GM23338 (cell line): ENCODE measurements around the gene ZNF335. TPM values are rescaled to one million over a fixed set of nuclear protein-coding genes. Genes with fewer than 3 reads are reported as not detected.

Source experiments
- ATAC-seq: fragments of 200-7000 bp; cut with Tn5 transposase; 3 replicates; pipeline ENCODE4 v1.9.1; 2020
- DNase-seq: peaks from one replicate; pipeline ENCODE4 v3.0.0-alpha.2; 2015; ENCODE audit warnings: low spot score
- H2AFZ ChIP-seq: fragments of 200-600 bp; sonication (generic); 2 replicates; pipeline ENCODE4 v1.8.0; 2016; ENCODE audit warnings: antibody characterized with exemption, mild to moderate bottlenecking, moderate library complexity
- H3F3A ChIP-seq: fragments of 200-600 bp; sonication (generic); replicated peaks from 2 replicates; pipeline ENCODE4 v1.8.0; 2017; ENCODE audit warnings: antibody characterized with exemption, mixed run types, low read depth
- H3K27ac ChIP-seq: fragments of 200-600 bp; sonication (generic); 2 replicates; pipeline ENCODE4 v1.6.1; 2016; ENCODE audit warnings: low read depth
- H3K27me3 ChIP-seq: fragments of 200-600 bp; sonication (generic); 2 replicates; pipeline ENCODE4 v1.8.0; 2016; ENCODE audit warnings: mild to moderate bottlenecking, mixed run types, moderate library complexity; ENCODE audit not compliant: insufficient read depth
- H3K36me3 ChIP-seq: fragments of 200-600 bp; sonication (generic); 2 replicates; pipeline ENCODE4 v1.8.0; 2016; ENCODE audit warnings: mild to moderate bottlenecking; ENCODE audit not compliant: insufficient read depth
- H3K4me1 ChIP-seq: fragments of 200-600 bp; sonication (generic); 2 replicates; pipeline ENCODE4 v1.8.0; 2016; ENCODE audit warnings: mild to moderate bottlenecking, moderate library complexity; ENCODE audit not compliant: insufficient read depth
- H3K4me2 ChIP-seq: fragments of 200-600 bp; sonication (generic); 2 replicates; pipeline ENCODE4 v1.7.1; 2017; ENCODE audit warnings: mixed run types
- H3K4me3 ChIP-seq: fragments of 200-600 bp; sonication (generic); 2 replicates; pipeline ENCODE4 v1.6.1; 2016; ENCODE audit warnings: mixed run types
- H3K79me2 ChIP-seq: fragments of 200-600 bp; sonication (generic); replicated peaks from 2 replicates; pipeline ENCODE4 v1.8.0; 2017; ENCODE audit warnings: mild to moderate bottlenecking; ENCODE audit not compliant: insufficient read depth
- H3K9me2 ChIP-seq: fragments of 200-600 bp; sonication (generic); 2 replicates; pipeline ENCODE4 v1.8.0; 2017; ENCODE audit not compliant: insufficient read depth
- H4K20me1 ChIP-seq: fragments of 200-600 bp; sonication (generic); replicated peaks from 2 replicates; pipeline ENCODE4 v1.8.0; 2017; ENCODE audit warnings: mild to moderate bottlenecking; ENCODE audit not compliant: insufficient read depth
- H3K27ac Mint-ChIP-seq: 2 replicates; pipeline ENCODE4 v1.8.0; 2020; ENCODE audit warnings: inconsistent platforms, mild to moderate bottlenecking, moderate library complexity, mixed read lengths
- H3K27me3 Mint-ChIP-seq: 3 replicates; pipeline ENCODE4 v1.8.0; 2022; ENCODE audit warnings: low read depth, mild to moderate bottlenecking, moderate library complexity, mixed read lengths, inconsistent platforms; ENCODE audit not compliant: insufficient read depth, poor library complexity
- H3K36me3 Mint-ChIP-seq: 3 replicates; pipeline ENCODE4 v1.8.0; 2021; ENCODE audit warnings: low read depth, mild to moderate bottlenecking, inconsistent platforms, moderate library complexity, mixed read lengths
- H3K4me1 Mint-ChIP-seq: 3 replicates; pipeline ENCODE4 v1.8.0; 2020; ENCODE audit warnings: mild to moderate bottlenecking, inconsistent platforms, mixed read lengths
- H3K4me3 Mint-ChIP-seq: 3 replicates; pipeline ENCODE4 v1.8.0; 2021; ENCODE audit warnings: moderate library complexity, mild to moderate bottlenecking, inconsistent platforms, mixed read lengths
- H3K9me3 Mint-ChIP-seq: 3 replicates; pipeline ENCODE4 v1.8.0; 2020; ENCODE audit warnings: moderate library complexity, mild to moderate bottlenecking, inconsistent platforms, mixed read lengths
- CREB1 ChIP-seq: fragments of 250-450 bp; sonication (Bioruptor Pico); IDR thresholded peaks from 2 replicates; pipeline ENCODE4 v1.5.0; 2020; ENCODE audit warnings: low read depth, mild to moderate bottlenecking, moderate library complexity
- EZH2phosphoT487 ChIP-seq: fragments of 200-600 bp; sonication (generic); IDR thresholded peaks from one replicate; pipeline ENCODE4 v1.8.1; 2018; ENCODE audit warnings: antibody characterized with exemption; ENCODE audit not compliant: unreplicated experiment
- NANOG ChIP-seq: IDR thresholded peaks from 2 replicates; pipeline ENCODE4 v1.6.1; 2016; ENCODE audit warnings: antibody characterized with exemption, borderline replicate concordance
- ZNF114 ChIP-seq: fragments of 250-450 bp; sonication (Bioruptor Pico); IDR thresholded peaks from 2 replicates; pipeline ENCODE4 v1.5.0; 2020; ENCODE audit warnings: mild to moderate bottlenecking, moderate library complexity
- ZNF331 ChIP-seq: fragments of 250-450 bp; sonication (Bioruptor Pico); IDR thresholded peaks from 2 replicates; pipeline ENCODE4 v1.5.0; 2020; ENCODE audit warnings: low read depth, mild to moderate bottlenecking, moderate library complexity
- polyA plus RNA-seq: library from polyadenylated mRNA; unstranded; fragments of >200 nt; fragmentation: Nextera tagmentation; extraction: Ambion mirVana; gene quantifications from 2 replicates; pipeline ENCODE4 v1.2.1, GENCODE V29; 2016
- total RNA-seq: library from RNA; depleted of rRNA; stranded (reverse); fragments of >200 nt; shearing (Covaris generic); gene quantifications from 2 replicates; pipeline ENCODE4 v1.2.3, GENCODE V29; 2014
- TF ChIP-seq, protein P1 (sequence below): IDR thresholded peaks from one replicate; pipeline ENCODE4 v1.6.1; 2018; ENCODE audit warnings: antibody characterized with exemption; ENCODE audit not compliant: unreplicated experiment
- TF ChIP-seq, protein P2 (sequence below): fragments of 250-450 bp; sonication (Bioruptor Pico); IDR thresholded peaks from 2 replicates; pipeline ENCODE4 v1.5.0; 2020; ENCODE audit warnings: mild to moderate bottlenecking, moderate library complexity
- TF ChIP-seq, protein P3 (sequence below), 2 experiments: fragments of 200-600 bp in 1 of 2; sonication (generic) in 1 of 2; conservative IDR thresholded peaks; 2 replicates each; pipeline versions ENCODE4 v1.5.1 to v1.6.1; 2016 to 2017; ENCODE audit warnings: antibody characterized with exemption in 2 of 2, low read depth in 2 of 2, mild to moderate bottlenecking in 2 of 2, moderate library complexity in 1 of 2

Gene ZNF335
- total and polyA plus RNA-seq, 2 experiments from 2014 or later = 7.4 to 24.2 TPM

DNA sequence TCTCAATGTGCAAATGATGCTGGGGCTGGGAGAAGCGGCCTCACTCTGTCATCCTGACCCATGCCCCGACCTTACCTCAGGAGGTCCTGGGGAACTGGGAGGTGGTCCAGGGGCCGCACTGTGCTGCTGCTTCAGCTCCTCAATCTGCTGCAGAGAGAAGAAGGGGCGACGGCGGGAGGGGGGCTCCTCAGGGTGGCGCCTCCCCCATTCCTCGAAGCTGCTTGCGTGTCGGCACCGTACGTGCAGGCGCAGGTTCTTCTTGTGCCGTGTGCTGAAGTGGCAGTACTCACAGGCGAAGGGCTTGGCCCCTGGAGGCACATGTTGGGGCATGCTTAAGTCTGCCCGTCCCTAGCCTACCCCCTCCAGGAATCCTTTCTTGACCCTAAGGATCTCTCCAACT lies 12.9 kb downstream of the ZNF335 start:
- Mint-ChIP-seq H3K27me3 (peaks cover 9% of the 10 kb centered on the region), H3K36me3 (peaks cover 36% of the 10 kb centered on the region), H3K4me3 (no peak overlapping the region), H3K27ac (no peak overlapping the region), H3K9me3 (no peaks in the 10 kb centered on the region), H3K4me1 (0 out of 3 replicates have a peak, but pooled peaks cover 2% of the 10 kb centered on the region)
- Histone ChIP-seq H3K4me1 (no peaks in the 10 kb centered on the region), H3K27ac (no peak overlapping the region), H3K36me3 (no peaks in the 10 kb centered on the region; the same call in 1 of the 2 replicates), H3K4me3 (no peak overlapping the region), H3K27me3 (no peaks in the 10 kb centered on the region), H3F3A (no peaks in the 10 kb centered on the region), H2AFZ (no peak overlapping the region), H3K79me2 (no peaks in the 10 kb centered on the region), H3K4me2 (no peak overlapping the region), H3K9me2 (no peaks in the 10 kb centered on the region), H4K20me1 (no peaks in the 10 kb centered on the region)
- ATAC-seq (no peak), DNase-seq (no peak)
- TF ChIP-seq ZNF114 (CRISPR knock-in tag) (no peak), NANOG (no peak), ZNF331 (no peak), EZH2phosphoT487 (no peak), CREB1 (CRISPR knock-in tag) (no peak)
- TF ChIP-seq, protein P1, sequence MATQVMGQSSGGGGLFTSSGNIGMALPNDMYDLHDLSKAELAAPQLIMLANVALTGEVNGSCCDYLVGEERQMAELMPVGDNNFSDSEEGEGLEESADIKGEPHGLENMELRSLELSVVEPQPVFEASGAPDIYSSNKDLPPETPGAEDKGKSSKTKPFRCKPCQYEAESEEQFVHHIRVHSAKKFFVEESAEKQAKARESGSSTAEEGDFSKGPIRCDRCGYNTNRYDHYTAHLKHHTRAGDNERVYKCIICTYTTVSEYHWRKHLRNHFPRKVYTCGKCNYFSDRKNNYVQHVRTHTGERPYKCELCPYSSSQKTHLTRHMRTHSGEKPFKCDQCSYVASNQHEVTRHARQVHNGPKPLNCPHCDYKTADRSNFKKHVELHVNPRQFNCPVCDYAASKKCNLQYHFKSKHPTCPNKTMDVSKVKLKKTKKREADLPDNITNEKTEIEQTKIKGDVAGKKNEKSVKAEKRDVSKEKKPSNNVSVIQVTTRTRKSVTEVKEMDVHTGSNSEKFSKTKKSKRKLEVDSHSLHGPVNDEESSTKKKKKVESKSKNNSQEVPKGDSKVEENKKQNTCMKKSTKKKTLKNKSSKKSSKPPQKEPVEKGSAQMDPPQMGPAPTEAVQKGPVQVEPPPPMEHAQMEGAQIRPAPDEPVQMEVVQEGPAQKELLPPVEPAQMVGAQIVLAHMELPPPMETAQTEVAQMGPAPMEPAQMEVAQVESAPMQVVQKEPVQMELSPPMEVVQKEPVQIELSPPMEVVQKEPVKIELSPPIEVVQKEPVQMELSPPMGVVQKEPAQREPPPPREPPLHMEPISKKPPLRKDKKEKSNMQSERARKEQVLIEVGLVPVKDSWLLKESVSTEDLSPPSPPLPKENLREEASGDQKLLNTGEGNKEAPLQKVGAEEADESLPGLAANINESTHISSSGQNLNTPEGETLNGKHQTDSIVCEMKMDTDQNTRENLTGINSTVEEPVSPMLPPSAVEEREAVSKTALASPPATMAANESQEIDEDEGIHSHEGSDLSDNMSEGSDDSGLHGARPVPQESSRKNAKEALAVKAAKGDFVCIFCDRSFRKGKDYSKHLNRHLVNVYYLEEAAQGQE = no peak
- TF ChIP-seq, protein P2, sequence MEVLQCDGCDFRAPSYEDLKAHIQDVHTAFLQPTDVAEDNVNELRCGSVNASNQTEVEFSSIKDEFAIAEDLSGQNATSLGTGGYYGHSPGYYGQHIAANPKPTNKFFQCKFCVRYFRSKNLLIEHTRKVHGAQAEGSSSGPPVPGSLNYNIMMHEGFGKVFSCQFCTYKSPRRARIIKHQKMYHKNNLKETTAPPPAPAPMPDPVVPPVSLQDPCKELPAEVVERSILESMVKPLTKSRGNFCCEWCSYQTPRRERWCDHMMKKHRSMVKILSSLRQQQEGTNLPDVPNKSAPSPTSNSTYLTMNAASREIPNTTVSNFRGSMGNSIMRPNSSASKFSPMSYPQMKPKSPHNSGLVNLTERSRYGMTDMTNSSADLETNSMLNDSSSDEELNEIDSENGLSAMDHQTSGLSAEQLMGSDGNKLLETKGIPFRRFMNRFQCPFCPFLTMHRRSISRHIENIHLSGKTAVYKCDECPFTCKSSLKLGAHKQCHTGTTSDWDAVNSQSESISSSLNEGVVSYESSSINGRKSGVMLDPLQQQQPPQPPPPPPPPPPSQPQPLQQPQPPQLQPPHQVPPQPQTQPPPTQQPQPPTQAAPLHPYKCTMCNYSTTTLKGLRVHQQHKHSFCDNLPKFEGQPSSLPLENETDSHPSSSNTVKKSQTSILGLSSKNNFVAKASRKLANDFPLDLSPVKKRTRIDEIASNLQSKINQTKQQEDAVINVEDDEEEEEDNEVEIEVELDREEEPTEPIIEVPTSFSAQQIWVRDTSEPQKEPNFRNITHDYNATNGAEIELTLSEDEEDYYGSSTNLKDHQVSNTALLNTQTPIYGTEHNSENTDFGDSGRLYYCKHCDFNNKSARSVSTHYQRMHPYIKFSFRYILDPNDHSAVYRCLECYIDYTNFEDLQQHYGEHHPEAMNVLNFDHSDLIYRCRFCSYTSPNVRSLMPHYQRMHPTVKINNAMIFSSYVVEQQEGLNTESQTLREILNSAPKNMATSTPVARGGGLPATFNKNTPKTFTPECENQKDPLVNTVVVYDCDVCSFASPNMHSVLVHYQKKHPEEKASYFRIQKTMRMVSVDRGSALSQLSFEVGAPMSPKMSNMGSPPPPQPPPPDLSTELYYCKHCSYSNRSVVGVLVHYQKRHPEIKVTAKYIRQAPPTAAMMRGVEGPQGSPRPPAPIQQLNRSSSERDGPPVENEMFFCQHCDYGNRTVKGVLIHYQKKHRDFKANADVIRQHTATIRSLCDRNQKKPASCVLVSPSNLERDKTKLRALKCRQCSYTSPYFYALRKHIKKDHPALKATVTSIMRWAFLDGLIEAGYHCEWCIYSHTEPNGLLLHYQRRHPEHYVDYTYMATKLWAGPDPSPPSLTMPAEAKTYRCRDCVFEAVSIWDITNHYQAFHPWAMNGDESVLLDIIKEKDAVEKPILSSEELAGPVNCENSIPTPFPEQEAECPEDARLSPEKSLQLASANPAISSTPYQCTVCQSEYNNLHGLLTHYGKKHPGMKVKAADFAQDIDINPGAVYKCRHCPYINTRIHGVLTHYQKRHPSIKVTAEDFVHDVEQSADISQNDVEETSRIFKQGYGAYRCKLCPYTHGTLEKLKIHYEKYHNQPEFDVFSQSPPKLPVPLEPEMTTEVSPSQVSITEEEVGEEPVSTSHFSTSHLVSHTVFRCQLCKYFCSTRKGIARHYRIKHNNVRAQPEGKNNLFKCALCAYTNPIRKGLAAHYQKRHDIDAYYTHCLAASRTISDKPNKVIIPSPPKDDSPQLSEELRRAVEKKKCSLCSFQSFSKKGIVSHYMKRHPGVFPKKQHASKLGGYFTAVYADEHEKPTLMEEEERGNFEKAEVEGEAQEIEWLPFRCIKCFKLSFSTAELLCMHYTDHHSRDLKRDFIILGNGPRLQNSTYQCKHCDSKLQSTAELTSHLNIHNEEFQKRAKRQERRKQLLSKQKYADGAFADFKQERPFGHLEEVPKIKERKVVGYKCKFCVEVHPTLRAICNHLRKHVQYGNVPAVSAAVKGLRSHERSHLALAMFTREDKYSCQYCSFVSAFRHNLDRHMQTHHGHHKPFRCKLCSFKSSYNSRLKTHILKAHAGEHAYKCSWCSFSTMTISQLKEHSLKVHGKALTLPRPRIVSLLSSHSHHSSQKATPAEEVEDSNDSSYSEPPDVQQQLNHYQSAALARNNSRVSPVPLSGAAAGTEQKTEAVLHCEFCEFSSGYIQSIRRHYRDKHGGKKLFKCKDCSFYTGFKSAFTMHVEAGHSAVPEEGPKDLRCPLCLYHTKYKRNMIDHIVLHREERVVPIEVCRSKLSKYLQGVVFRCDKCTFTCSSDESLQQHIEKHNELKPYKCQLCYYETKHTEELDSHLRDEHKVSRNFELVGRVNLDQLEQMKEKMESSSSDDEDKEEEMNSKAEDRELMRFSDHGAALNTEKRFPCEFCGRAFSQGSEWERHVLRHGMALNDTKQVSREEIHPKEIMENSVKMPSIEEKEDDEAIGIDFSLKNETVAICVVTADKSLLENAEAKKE (CRISPR knock-in tag) = no peak
- TF ChIP-seq, protein P3, sequence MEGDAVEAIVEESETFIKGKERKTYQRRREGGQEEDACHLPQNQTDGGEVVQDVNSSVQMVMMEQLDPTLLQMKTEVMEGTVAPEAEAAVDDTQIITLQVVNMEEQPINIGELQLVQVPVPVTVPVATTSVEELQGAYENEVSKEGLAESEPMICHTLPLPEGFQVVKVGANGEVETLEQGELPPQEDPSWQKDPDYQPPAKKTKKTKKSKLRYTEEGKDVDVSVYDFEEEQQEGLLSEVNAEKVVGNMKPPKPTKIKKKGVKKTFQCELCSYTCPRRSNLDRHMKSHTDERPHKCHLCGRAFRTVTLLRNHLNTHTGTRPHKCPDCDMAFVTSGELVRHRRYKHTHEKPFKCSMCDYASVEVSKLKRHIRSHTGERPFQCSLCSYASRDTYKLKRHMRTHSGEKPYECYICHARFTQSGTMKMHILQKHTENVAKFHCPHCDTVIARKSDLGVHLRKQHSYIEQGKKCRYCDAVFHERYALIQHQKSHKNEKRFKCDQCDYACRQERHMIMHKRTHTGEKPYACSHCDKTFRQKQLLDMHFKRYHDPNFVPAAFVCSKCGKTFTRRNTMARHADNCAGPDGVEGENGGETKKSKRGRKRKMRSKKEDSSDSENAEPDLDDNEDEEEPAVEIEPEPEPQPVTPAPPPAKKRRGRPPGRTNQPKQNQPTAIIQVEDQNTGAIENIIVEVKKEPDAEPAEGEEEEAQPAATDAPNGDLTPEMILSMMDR (conservative IDR thresholded peaks at IDR 0.05; ENCODE audit: low read depth in 2 of 2) = no peak
